CD4-positive, alpha-beta T cell treated with Interleukin-6 at 100 ng/mL for 8 hours (primary cell): ENCODE measurements around the gene WDR20.

Experiments
- DNase-seq: peaks from one replicate; pipeline ENCODE4 v3.0.0-alpha.2; 2020; ENCODE audit warnings: mixed read lengths, low spot score

WDR20 gene

GRCh38 chr14:102197317-102197853 is 57.7 kb downstream of the WDR20 start:
- DNase-seq = no peak

GRCh38 chr14:102200690-102201352 is 61.1 kb downstream of the WDR20 start:
- peak; percentile 12 for DNase-seq

- DNase-seq = no peak
Measured at GRCh38 chr14:102201353-102201738, 61.6 kb downstream of the WDR20 start.

- no peak for DNase-seq
Measured at GRCh38 chr14:102201776-102202175, 62.1 kb downstream of the WDR20 start.

- DNase-seq = no peak
Measured at GRCh38 chr14:102202944-102203343, 63.2 kb downstream of the WDR20 start.

GRCh38 chr14:102203382-102203781 is 63.7 kb downstream of the WDR20 start:
- DNase-seq = no peak

- DNase-seq = no peak
Measured at GRCh38 chr14:102205560-102205959, 65.9 kb downstream of the WDR20 start.

- no peak for DNase-seq
Measured at GRCh38 chr14:102206918-102207317, 67.2 kb downstream of the WDR20 start.

- no peak for DNase-seq
Measured at GRCh38 chr14:102207831-102208365, 68.2 kb downstream of the WDR20 start.

- DNase-seq = no peak
Measured at GRCh38 chr14:102208741-102209140, 69.0 kb downstream of the WDR20 start.

- no peak for DNase-seq
Measured at GRCh38 chr14:102209224-102209966, 69.7 kb downstream of the WDR20 start.

GRCh38 chr14:102210421-102211042 is 70.8 kb downstream of the WDR20 start:
- DNase-seq = no peak

- DNase-seq = no peak
Measured at GRCh38 chr14:102211240-102211639, 71.5 kb downstream of the WDR20 start.

GRCh38 chr14:102212356-102212755 is 72.7 kb downstream of the WDR20 start:
- DNase-seq = no peak

- no peak for DNase-seq
Measured at GRCh38 chr14:102212845-102213244, 73.1 kb downstream of the WDR20 start.

GRCh38 chr14:102213470-102213869 is 73.8 kb downstream of the WDR20 start:
- no peak for DNase-seq

GRCh38 chr14:102213984-102214658 is 74.4 kb downstream of the WDR20 start:
- DNase-seq = no peak

- DNase-seq = no peak
Measured at GRCh38 chr14:102215071-102215470, 75.4 kb downstream of the WDR20 start.

- DNase-seq = no peak
Measured at GRCh38 chr14:102215576-102216250, 76.0 kb downstream of the WDR20 start.

GRCh38 chr14:102217399-102217798 is 77.7 kb downstream of the WDR20 start:
- DNase-seq = no peak

- DNase-seq = no peak
Measured at GRCh38 chr14:102217987-102218421, 78.3 kb downstream of the WDR20 start.
